H1 (cell line): ENCODE measurements around the gene HERC3.

Source experiments
- CREB1 ChIP-seq: IDR thresholded peaks from 2 replicates; pipeline ENCODE4 v1.6.1; 2012; ENCODE audit warnings: inconsistent platforms
- JUN ChIP-seq: IDR thresholded peaks from 2 replicates; pipeline ENCODE4 v1.6.1; 2011; ENCODE audit warnings: low read depth, mild to moderate bottlenecking, improper control_type of control experiment, low read length
- POLR2A ChIP-seq, 2 experiments: IDR thresholded peaks; 1 replicate in 1 of 2; 2 replicates in 1 of 2; pipeline ENCODE4 v1.6.1; 2011; ENCODE audit warnings: low read depth in 2 of 2, low read length in 2 of 2, mild to moderate bottlenecking in 2 of 2; ENCODE audit errors: control extremely low read depth in 1 of 2
- RAD21 ChIP-seq, 2 experiments: IDR thresholded peaks in 1 of 2; conservative IDR thresholded peaks in 1 of 2; 2 replicates each; pipeline ENCODE4 v1.6.1; 2011; ENCODE audit warnings: low read depth in 2 of 2, low read length in 2 of 2, improper control_type of control experiment in 1 of 2, inconsistent platforms in 1 of 2, mild to moderate bottlenecking in 1 of 2, moderate library complexity in 1 of 2
- SIN3A ChIP-seq, 2 experiments: IDR thresholded peaks in 1 of 2; conservative IDR thresholded peaks in 1 of 2; 2 replicates each; pipeline ENCODE4 v1.6.1; 2011 to 2012; ENCODE audit warnings: low read length in 2 of 2, improper control_type of control experiment in 1 of 2, low read depth in 1 of 2, mild to moderate bottlenecking in 1 of 2
- SUZ12 ChIP-seq: fragments of 200-600 bp; sonication (generic); IDR thresholded peaks from 2 replicates; pipeline ENCODE4 v1.6.1; 2012; ENCODE audit warnings: mild to moderate bottlenecking, inconsistent platforms, low read length, moderate library complexity, mixed read lengths
- TF ChIP-seq, protein P1 (sequence below), 3 experiments: IDR thresholded peaks; 1 replicate in 2 of 3; 2 replicates in 1 of 3; pipeline versions ENCODE4 v1.5.1 to v1.6.1; 2011; ENCODE audit warnings: low read length in 3 of 3, mild to moderate bottlenecking in 3 of 3, inconsistent platforms in 2 of 3, low read depth in 1 of 3, moderate library complexity in 1 of 3; ENCODE audit not compliant: insufficient read depth in 1 of 3; ENCODE audit errors: control extremely low read depth in 1 of 3

DNA sequence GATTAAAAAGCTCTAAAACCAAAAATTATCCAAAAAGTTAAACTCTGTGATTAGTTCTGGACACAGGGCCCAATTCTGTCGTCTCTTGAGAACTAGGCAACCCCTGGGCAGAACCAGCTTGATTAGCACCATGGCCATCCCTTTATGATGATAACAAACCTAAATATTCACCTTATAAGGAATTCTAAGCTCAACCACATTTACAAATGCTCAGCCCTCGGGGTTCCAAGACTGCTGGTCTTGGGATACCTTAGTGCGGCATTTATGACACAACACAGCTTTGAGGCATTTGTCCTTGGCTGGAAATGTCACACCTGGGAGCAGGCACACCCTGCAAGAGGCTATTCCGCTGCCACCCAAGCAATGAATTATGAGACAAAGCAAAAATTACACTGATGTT, 132.9 kb downstream of the HERC3 start:
- TF ChIP-seq CREB1: no peak
- no peak for TF ChIP-seq POLR2A (IDR thresholded peaks at IDR 0.05; ENCODE audit: control extremely low read depth in 1 of 2, low read depth in 2 of 2, low read length in 2 of 2)
- TF ChIP-seq, protein P1, sequence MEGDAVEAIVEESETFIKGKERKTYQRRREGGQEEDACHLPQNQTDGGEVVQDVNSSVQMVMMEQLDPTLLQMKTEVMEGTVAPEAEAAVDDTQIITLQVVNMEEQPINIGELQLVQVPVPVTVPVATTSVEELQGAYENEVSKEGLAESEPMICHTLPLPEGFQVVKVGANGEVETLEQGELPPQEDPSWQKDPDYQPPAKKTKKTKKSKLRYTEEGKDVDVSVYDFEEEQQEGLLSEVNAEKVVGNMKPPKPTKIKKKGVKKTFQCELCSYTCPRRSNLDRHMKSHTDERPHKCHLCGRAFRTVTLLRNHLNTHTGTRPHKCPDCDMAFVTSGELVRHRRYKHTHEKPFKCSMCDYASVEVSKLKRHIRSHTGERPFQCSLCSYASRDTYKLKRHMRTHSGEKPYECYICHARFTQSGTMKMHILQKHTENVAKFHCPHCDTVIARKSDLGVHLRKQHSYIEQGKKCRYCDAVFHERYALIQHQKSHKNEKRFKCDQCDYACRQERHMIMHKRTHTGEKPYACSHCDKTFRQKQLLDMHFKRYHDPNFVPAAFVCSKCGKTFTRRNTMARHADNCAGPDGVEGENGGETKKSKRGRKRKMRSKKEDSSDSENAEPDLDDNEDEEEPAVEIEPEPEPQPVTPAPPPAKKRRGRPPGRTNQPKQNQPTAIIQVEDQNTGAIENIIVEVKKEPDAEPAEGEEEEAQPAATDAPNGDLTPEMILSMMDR (IDR thresholded peaks at IDR 0.05; ENCODE audit: control extremely low read depth in 1 of 3, insufficient read depth in 1 of 3, low read depth in 1 of 3, low read length in 3 of 3): no peak
- TF ChIP-seq SUZ12: no peak
- TF ChIP-seq JUN: no peak
- no peak for TF ChIP-seq SIN3A (conservative IDR thresholded peaks at IDR 0.05 in 1 of 2, IDR thresholded peaks at IDR 0.05 in 1 of 2; ENCODE audit: low read depth in 1 of 2, low read length in 2 of 2)
- TF ChIP-seq RAD21 (IDR thresholded peaks at IDR 0.05 in 1 of 2, conservative IDR thresholded peaks at IDR 0.05 in 1 of 2; ENCODE audit: low read depth in 2 of 2, low read length in 2 of 2): no peak
